SK-N-SH treated with all-trans-retinoic acid at 6 μM for 48 hours (cell line): ENCODE data around the gene C7orf25.
A peak's percentile ranks its signal among the peaks of the same experiment; 100 is the strongest.

Experiments used
- ATAC-seq: fragments of 200-7000 bp; cut with Tn5 transposase; 3 replicates; pipeline ENCODE4 v1.9.1; 2020; ENCODE audit warnings: mild to moderate bottlenecking, moderate library complexity
- BACH2 ChIP-seq: fragments of 250-450 bp; sonication (Bioruptor Pico); IDR thresholded peaks from 2 replicates; pipeline ENCODE4 v1.9.0; 2021; ENCODE audit warnings: mild to moderate bottlenecking, borderline replicate concordance
- CREB5 ChIP-seq: fragments of 250-450 bp; sonication (Bioruptor Pico); IDR thresholded peaks from 2 replicates; pipeline ENCODE4 v1.5.1; 2020; ENCODE audit warnings: low read depth, mild to moderate bottlenecking, moderate library complexity
- CSDC2 ChIP-seq: fragments of 250-450 bp; sonication (Bioruptor Pico); IDR thresholded peaks from 2 replicates; pipeline ENCODE4 v1.5.0; 2020; ENCODE audit warnings: mild to moderate bottlenecking, moderate library complexity
- CSRNP3 ChIP-seq: fragments of 250-450 bp; sonication (Bioruptor Pico); IDR thresholded peaks from 2 replicates; pipeline ENCODE4 v1.5.1; 2021; ENCODE audit warnings: mild to moderate bottlenecking, moderate library complexity
- GLIS3 ChIP-seq: fragments of 250-450 bp; sonication (Bioruptor Pico); IDR thresholded peaks from 2 replicates; pipeline ENCODE4 v1.5.0; 2020; ENCODE audit warnings: mild to moderate bottlenecking, moderate library complexity
- ISL1 ChIP-seq: fragments of 250-450 bp; sonication (Bioruptor Pico); IDR thresholded peaks from 2 replicates; pipeline ENCODE4 v2.1.2; 2022; ENCODE audit warnings: mild to moderate bottlenecking, moderate library complexity
- OSR1 ChIP-seq: fragments of 250-450 bp; sonication (Bioruptor Pico); IDR thresholded peaks from 2 replicates; pipeline ENCODE4 v1.8.0; 2022; ENCODE audit warnings: moderate library complexity, mild to moderate bottlenecking, inconsistent platforms
- PATZ1 ChIP-seq: fragments of 250-450 bp; sonication (Bioruptor Pico); IDR thresholded peaks from 2 replicates; pipeline ENCODE4 v1.8.0; 2020; ENCODE audit warnings: mild to moderate bottlenecking, moderate library complexity, borderline replicate concordance
- POU6F1 ChIP-seq: fragments of 250-450 bp; sonication (Bioruptor Pico); IDR thresholded peaks from 2 replicates; pipeline ENCODE4 v1.8.0; 2021; ENCODE audit warnings: low read depth, mild to moderate bottlenecking, moderate library complexity, borderline replicate concordance
- PPARA ChIP-seq: fragments of 250-450 bp; sonication (Bioruptor Pico); IDR thresholded peaks from 2 replicates; pipeline ENCODE4 v1.5.0; 2020; ENCODE audit warnings: mild to moderate bottlenecking, borderline replicate concordance
- RARB ChIP-seq: fragments of 250-450 bp; sonication (Bioruptor Pico); IDR thresholded peaks from 2 replicates; pipeline ENCODE4 v1.8.0; 2021; ENCODE audit warnings: mild to moderate bottlenecking, moderate library complexity
- SNAI2 ChIP-seq: fragments of 250-450 bp; sonication (Bioruptor Pico); IDR thresholded peaks from 2 replicates; pipeline ENCODE4 v1.5.0; 2020; ENCODE audit warnings: mild to moderate bottlenecking, moderate library complexity
- TCF4 ChIP-seq: fragments of 250-450 bp; sonication (Bioruptor Pico); IDR thresholded peaks from 2 replicates; pipeline ENCODE4 v1.8.0; 2021; ENCODE audit warnings: mild to moderate bottlenecking, moderate library complexity, borderline replicate concordance
- TOX ChIP-seq: fragments of 250-450 bp; sonication (Bioruptor Pico); IDR thresholded peaks from 2 replicates; pipeline ENCODE4 v1.8.0; 2021; ENCODE audit warnings: mild to moderate bottlenecking, moderate library complexity, borderline replicate concordance
- ZC3H10 ChIP-seq: fragments of 250-450 bp; sonication (Bioruptor Pico); IDR thresholded peaks from 2 replicates; pipeline ENCODE4 v1.5.1; 2021; ENCODE audit warnings: mild to moderate bottlenecking, moderate library complexity
- ZFP3 ChIP-seq: fragments of 250-450 bp; sonication (Bioruptor Pico); IDR thresholded peaks from 2 replicates; pipeline ENCODE4 v1.5.0; 2020; ENCODE audit warnings: mild to moderate bottlenecking, moderate library complexity
- ZFP30 ChIP-seq: fragments of 450-650 bp; formaldehyde crosslinking; IDR thresholded peaks from 2 replicates; pipeline ENCODE4 v1.5.0; 2022; ENCODE audit warnings: mild to moderate bottlenecking, moderate library complexity
- ZNF565 ChIP-seq: fragments of 450-650 bp; formaldehyde crosslinking; conservative IDR thresholded peaks from 2 replicates; pipeline ENCODE4 v1.5.0; 2020; ENCODE audit warnings: low read depth, mild to moderate bottlenecking, moderate library complexity
- ZNF70 ChIP-seq: fragments of 450-650 bp; formaldehyde crosslinking; IDR thresholded peaks from 2 replicates; pipeline ENCODE4 v1.5.0; 2020; ENCODE audit warnings: mild to moderate bottlenecking, moderate library complexity
- ZNF8 ChIP-seq: fragments of 450-650 bp; formaldehyde crosslinking; IDR thresholded peaks from 2 replicates; pipeline ENCODE4 v1.5.0; 2020; ENCODE audit warnings: mild to moderate bottlenecking, moderate library complexity

The C7orf25 gene

GRCh38 chr7:42878303-42878702 lies 33.6 kb downstream of the C7orf25 start:
- ATAC-seq: peak; percentile 18; the same call in 1 of the 3 replicates
- no peak for TF ChIP-seq POU6F1
- no peak for TF ChIP-seq CREB5 (CRISPR knock-in tag)

GRCh38 chr7:42877862-42878261 lies 34.0 kb downstream of the C7orf25 start:
- no peak for ATAC-seq
- no peak for TF ChIP-seq RARB (CRISPR knock-in tag)
- TF ChIP-seq BACH2 (CRISPR knock-in tag): no peak
- TF ChIP-seq ZNF8: no peak
- TF ChIP-seq ZFP30: no peak
- no peak for TF ChIP-seq GLIS3
- no peak for TF ChIP-seq TCF4 (CRISPR knock-in tag)
- no peak for TF ChIP-seq ISL1
- TF ChIP-seq ZNF565 (CRISPR knock-in tag): no peak
- TF ChIP-seq PPARA (CRISPR knock-in tag): no peak
- TF ChIP-seq PATZ1: no peak
- TF ChIP-seq OSR1 (CRISPR knock-in tag): no peak
- TF ChIP-seq CREB5 (CRISPR knock-in tag): no peak
- TF ChIP-seq SNAI2 (CRISPR knock-in tag): no peak
- no peak for TF ChIP-seq ZNF70 (CRISPR knock-in tag)
- no peak for TF ChIP-seq CSDC2 (CRISPR knock-in tag)

GRCh38 chr7:42876182-42877068 lies 35.4 kb downstream of the C7orf25 start:
- TF ChIP-seq GLIS3: no peak
- no peak for TF ChIP-seq CSDC2 (CRISPR knock-in tag)
- TF ChIP-seq ZFP30: no peak
- no peak for TF ChIP-seq TOX (CRISPR knock-in tag)
- TF ChIP-seq ZC3H10 (CRISPR knock-in tag): no peak
- TF ChIP-seq SNAI2 (CRISPR knock-in tag): no peak
- TF ChIP-seq ZFP3 (CRISPR knock-in tag): no peak
- no peak for TF ChIP-seq ISL1
- no peak for TF ChIP-seq POU6F1
- no peak for TF ChIP-seq OSR1 (CRISPR knock-in tag)
- TF ChIP-seq CSRNP3 (CRISPR knock-in tag): no peak
- TF ChIP-seq ZNF70 (CRISPR knock-in tag): no peak
- no peak for TF ChIP-seq ZNF565 (CRISPR knock-in tag)
- TF ChIP-seq RARB (CRISPR knock-in tag): no peak
- TF ChIP-seq TCF4 (CRISPR knock-in tag): no peak
- peak; percentile 98 for ATAC-seq
